ENCODE results near the gene DYNC1H1.
A peak's percentile ranks its signal among the peaks of the same experiment; 100 is the strongest.

Gene DYNC1H1

GRCh38 chr14:101945171-101945570, 19.2 kb upstream of the DYNC1H1 start:
- no peak for DNase-seq

GRCh38 chr14:101947577-101947903, 16.8 kb upstream of the DYNC1H1 start:
- DNase-seq = no peak

GRCh38 chr14:101947904-101948665, 16.3 kb upstream of the DYNC1H1 start:
- peak; percentile 100 for DNase-seq

- peak in 1 of 2 experiments; percentile 28 for DNase-seq
Observed at GRCh38 chr14:101948666-101949216, 15.6 kb upstream of the DYNC1H1 start.

DNA sequence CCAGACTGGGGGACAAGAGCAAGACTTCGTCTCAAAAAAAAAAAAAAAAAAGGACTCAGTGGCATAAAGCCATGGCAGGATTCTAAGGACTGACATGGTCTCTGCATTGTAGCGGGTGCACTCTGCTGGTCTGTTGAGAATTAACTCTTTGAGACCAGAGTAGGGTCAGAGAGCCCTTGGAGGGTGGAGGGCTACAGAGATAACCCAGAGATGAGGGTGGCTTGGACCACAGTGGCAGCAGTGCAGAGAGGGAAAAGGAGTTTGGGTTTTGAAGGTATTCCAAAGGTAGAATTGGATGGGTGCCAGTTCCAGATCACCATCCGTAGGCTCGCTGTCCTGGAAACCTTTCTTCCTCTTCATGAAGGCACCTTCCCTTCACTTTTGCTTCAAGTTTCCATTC, 14.3 kb upstream of the DYNC1H1 start:
- no peak for DNase-seq

GRCh38 chr14:101950516-101951215, 13.7 kb upstream of the DYNC1H1 start:
- no peak for DNase-seq

GRCh38 chr14:101953151-101953550, 11.2 kb upstream of the DYNC1H1 start:
- DNase-seq = peak; percentile 16 to 64

- no peak for DNase-seq
Observed at GRCh38 chr14:101954501-101954900, 9.9 kb upstream of the DYNC1H1 start.

- DNase-seq = no peak
Observed at GRCh38 chr14:101955695-101956161, 8.6 kb upstream of the DYNC1H1 start.

- DNase-seq = peak in 1 of 2 experiments; percentile 15
Observed at GRCh38 chr14:101956179-101956885, 8.0 kb upstream of the DYNC1H1 start.

- no peak for DNase-seq
Observed at GRCh38 chr14:101957406-101958234, 6.8 kb upstream of the DYNC1H1 start.

DNA sequence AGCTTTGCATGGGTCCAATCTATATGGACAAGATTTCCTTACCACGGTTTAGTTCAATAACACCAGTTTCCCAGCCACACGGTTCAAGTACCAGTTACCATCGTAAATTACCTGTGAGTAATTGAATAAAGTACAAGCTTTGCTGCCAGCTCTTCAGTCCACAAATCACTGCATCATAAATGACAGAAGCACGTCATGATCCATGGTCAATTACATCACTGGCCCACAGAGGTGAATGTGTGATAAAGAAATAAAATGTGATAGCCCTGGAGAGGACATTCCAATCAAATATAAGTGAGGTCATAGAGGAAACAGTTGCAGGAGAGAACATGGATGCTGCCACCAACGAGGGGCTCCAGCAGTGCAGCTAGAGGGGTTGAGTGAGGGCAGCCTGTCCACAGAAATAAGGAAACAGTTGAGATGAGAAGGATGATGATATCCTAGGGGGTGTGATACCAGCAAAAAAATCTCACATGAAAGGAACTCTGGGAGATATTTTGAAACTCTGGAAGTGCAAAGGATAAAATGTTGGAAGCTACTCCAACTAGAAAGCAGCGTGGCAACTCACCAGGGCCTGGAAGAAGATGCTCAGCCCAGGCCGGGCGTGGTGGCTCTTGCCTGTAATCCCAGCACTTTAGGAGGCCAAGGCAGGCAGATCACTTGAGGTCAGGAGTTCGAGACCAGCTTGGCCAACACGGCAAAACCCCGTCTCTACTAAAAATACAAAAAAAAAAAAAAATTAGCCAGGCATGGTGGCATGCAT, 5.8 kb upstream of the DYNC1H1 start:
- no peak for DNase-seq

DNA sequence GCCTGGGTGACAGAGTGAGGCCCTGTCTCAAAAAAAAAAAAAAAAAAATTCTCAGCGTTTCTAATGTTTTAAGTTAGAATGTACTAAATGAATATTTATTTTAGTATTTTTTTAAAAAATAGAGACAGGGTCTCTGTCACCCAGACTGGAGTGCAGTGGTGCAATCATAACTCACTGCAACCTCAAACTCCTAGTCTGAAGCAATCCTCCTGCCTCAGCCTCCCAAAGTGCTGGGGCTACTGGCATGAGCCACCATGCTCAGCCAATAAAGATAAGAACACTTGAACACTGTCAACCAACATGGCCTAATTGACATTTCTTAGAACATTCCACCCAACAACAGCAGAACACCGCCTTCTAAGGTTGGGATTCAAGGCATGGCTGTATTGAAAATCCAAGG, 5.1 kb upstream of the DYNC1H1 start:
- no peak for DNase-seq

GRCh38 chr14:101960225-101960624, 4.1 kb upstream of the DYNC1H1 start:
- peak; percentile 19 to 43 for DNase-seq

DNA sequence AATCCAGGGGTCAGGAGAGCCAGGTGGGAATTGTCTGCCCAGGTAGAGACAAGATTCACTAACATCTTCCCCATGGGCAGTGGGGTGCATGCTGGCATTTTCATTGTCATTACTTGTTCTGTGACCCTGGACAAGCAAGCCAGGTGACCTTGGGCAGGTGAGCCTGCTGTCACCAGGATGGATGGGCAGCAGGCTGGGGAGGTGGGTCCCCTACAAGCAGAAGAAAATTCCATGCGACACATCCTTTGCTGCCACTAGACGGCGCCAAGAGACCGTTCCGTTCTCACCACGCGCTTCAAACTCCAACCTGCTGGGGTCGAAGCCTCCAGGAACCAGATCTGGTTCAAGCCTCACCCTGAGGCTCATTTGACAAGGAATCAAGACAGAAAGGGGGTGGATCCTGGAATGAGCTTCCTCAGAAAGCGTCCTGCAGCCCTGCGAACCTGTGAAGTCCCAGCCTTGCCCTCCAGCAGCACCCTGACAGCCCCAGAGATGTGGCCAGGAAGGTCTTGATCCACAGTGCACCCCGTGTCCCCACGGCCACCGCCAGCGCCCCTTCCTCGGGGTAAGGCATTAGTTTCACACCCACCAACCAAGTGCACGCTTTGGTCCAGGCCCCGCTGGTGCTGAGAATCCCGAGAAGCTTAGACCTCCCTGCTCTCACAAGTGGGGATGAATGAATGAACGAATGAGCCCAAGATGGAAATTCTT, 3.2 kb upstream of the DYNC1H1 start:
- DNase-seq = peak; percentile 86 to 93

GRCh38 chr14:101961746-101962502, 2.4 kb upstream of the DYNC1H1 start:
- DNase-seq = peak in 1 of 2 experiments; percentile 29

DNA sequence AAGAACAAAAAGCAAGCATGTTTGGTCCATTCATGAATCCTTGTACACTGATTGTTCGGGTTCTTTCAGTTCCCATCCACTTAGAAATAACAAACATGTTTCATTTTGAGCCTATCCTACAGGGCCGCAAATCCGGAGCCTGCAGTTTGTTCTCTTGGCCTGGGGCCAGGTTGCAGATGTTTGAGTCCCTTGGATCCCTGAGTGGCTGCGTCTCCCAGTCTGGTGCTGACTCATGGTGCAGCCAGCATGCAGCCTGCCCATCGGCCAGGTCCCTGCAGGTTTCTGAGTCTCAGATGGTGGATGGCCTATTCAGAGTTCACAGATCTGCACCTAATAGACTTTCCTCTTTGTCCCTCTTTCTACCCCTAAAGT, 1.9 kb upstream of the DYNC1H1 start:
- DNase-seq = peak; percentile 99

- peak; percentile 58 to 67 for DNase-seq
Observed at GRCh38 chr14:101963052-101963451, 1.3 kb upstream of the DYNC1H1 start.

- no peak for DNase-seq
Observed at GRCh38 chr14:101963656-101964296, 597 bp upstream of the DYNC1H1 start.

GRCh38 chr14:101965181-101965544, 790 bp downstream of the DYNC1H1 start:
- DNase-seq = peak; percentile 17 to 60
